HEK293 (cell line): ENCODE data around the gene PEF1.

ENCODE experiments used
- CTCF ChIA-PET: fragments of 350-600 bp; formaldehyde crosslinking; extraction: SDS; loops from one replicate; lab custom pipeline; 2021; ENCODE audit warnings: antibody characterized with exemption; lab: Yijun Ruan, JAX
- POLR2A ChIA-PET: fragments of 300-600 bp; formaldehyde crosslinking; extraction: SDS; loops from one replicate; lab custom pipeline; 2020; ENCODE audit warnings: antibody characterized with exemption, inconsistent platforms; lab: Yijun Ruan, JAX
- H3K27ac ChIP-seq: fragments of 200-500 bp; sonication (Bioruptor generic); 2 replicates; pipeline ENCODE4 v1.5.1; 2014; ENCODE audit warnings: low read depth, low read length, control low read depth, inconsistent platforms; ENCODE audit errors: extremely low read depth
- H3K36me3 ChIP-seq, 2 experiments: fragments of 200-500 bp in 1 of 2; sonication (Bioruptor generic) in 1 of 2; 1 replicate in 1 of 2; 2 replicates in 1 of 2; pipeline ENCODE4 v1.5.1; 2014 to 2017; ENCODE audit warnings: inconsistent platforms in 2 of 2, low read length in 2 of 2; ENCODE audit not compliant: control insufficient read depth in 2 of 2, insufficient read depth in 1 of 2
- H3K4me1 ChIP-seq: fragments of 200-500 bp; sonication (Bioruptor generic); 2 replicates; pipeline ENCODE4 v1.5.1; 2014; ENCODE audit warnings: mild to moderate bottlenecking, low read length, inconsistent platforms; ENCODE audit not compliant: control insufficient read depth, insufficient read depth
- H3K4me3 ChIP-seq: 2 replicates; pipeline ENCODE4 v1.5.1; 2011; ENCODE audit warnings: low read depth, mild to moderate bottlenecking, control low read depth, low read length, moderate library complexity
- H3K9me3 ChIP-seq: fragments of 200-500 bp; sonication (Bioruptor generic); 2 replicates; pipeline ENCODE4 v1.5.1; 2014; ENCODE audit warnings: low read depth, low read length, inconsistent platforms; ENCODE audit not compliant: control insufficient read depth, insufficient read depth
- FEZF1 ChIP-seq: fragments of 450-650 bp; formaldehyde crosslinking; IDR thresholded peaks from 2 replicates; pipeline ENCODE4 v1.5.1; 2016; ENCODE audit warnings: missing biosample characterization, missing genetic modification characterization
- GLI2 ChIP-seq: fragments of 450-650 bp; formaldehyde crosslinking; IDR thresholded peaks from 2 replicates; pipeline ENCODE4; 2017; ENCODE audit warnings: missing biosample characterization, missing genetic modification characterization, low read depth, borderline replicate concordance
- HOXD13 ChIP-seq: sonication (generic); formaldehyde crosslinking; IDR thresholded peaks from 2 replicates; pipeline ENCODE4 v1.8.0; 2022; ENCODE audit warnings: missing genetic modification reagents, borderline replicate concordance
- KLF9 ChIP-seq: fragments of 450-650 bp; formaldehyde crosslinking; IDR thresholded peaks from 2 replicates; pipeline ENCODE4 v1.5.1; 2016; ENCODE audit warnings: missing biosample characterization, missing genetic modification characterization, low read depth
- SP2 ChIP-seq: fragments of 450-650 bp; formaldehyde crosslinking; IDR thresholded peaks from 2 replicates; pipeline ENCODE4 v1.5.1; 2016; ENCODE audit warnings: missing biosample characterization, missing genetic modification characterization
- SP3 ChIP-seq: fragments of 450-650 bp; formaldehyde crosslinking; IDR thresholded peaks from 2 replicates; pipeline ENCODE4 v1.5.1; 2016; ENCODE audit warnings: missing biosample characterization, missing genetic modification characterization
- ZBTB8A ChIP-seq: fragments of 450-650 bp; formaldehyde crosslinking; IDR thresholded peaks from 2 replicates; pipeline ENCODE4 v1.5.1; 2016; ENCODE audit warnings: missing biosample characterization, missing genetic modification characterization
- ZIC2 ChIP-seq: fragments of 450-650 bp; formaldehyde crosslinking; IDR thresholded peaks from 2 replicates; pipeline ENCODE4 v1.5.1; 2016; ENCODE audit warnings: missing biosample characterization, missing genetic modification characterization
- ZNF19 ChIP-seq: fragments of 450-650 bp; formaldehyde crosslinking; IDR thresholded peaks from 2 replicates; pipeline ENCODE4; 2016; ENCODE audit warnings: missing biosample characterization, missing genetic modification characterization, low read depth
- ZNF302 ChIP-seq: fragments of 450-650 bp; formaldehyde crosslinking; IDR thresholded peaks from 2 replicates; pipeline ENCODE4 v1.5.1; 2016; ENCODE audit warnings: missing biosample characterization, missing genetic modification characterization, low read depth
- ZNF600 ChIP-seq: fragments of 450-650 bp; formaldehyde crosslinking; IDR thresholded peaks from 2 replicates; pipeline ENCODE4 v1.5.1; 2016; ENCODE audit warnings: missing biosample characterization, missing genetic modification characterization
- ZNF660 ChIP-seq: fragments of 450-650 bp; IDR thresholded peaks from 2 replicates; pipeline ENCODE4 v1.5.1; 2018; ENCODE audit warnings: missing biosample characterization, mild to moderate bottlenecking, missing genetic modification characterization
- ZNF707 ChIP-seq: fragments of 450-650 bp; formaldehyde crosslinking; IDR thresholded peaks from 2 replicates; pipeline ENCODE4 v1.5.1; 2016; ENCODE audit warnings: missing biosample characterization, missing genetic modification characterization
- TF ChIP-seq, protein P1 (sequence below): fragments of 450-650 bp; formaldehyde crosslinking; IDR thresholded peaks from 2 replicates; pipeline ENCODE4 v1.5.1; 2017; ENCODE audit warnings: missing biosample characterization, missing genetic modification characterization
- TF ChIP-seq, protein P2 (sequence below): fragments of 450-650 bp; formaldehyde crosslinking; IDR thresholded peaks from 2 replicates; pipeline ENCODE4 v1.5.1; 2017; ENCODE audit warnings: missing biosample characterization, missing genetic modification characterization
- TF ChIP-seq, protein P3 (sequence below): fragments of 450-650 bp; formaldehyde crosslinking; IDR thresholded peaks from 2 replicates; pipeline ENCODE4 v1.5.1; 2016; ENCODE audit warnings: missing biosample characterization, missing genetic modification characterization, low read depth
- TF ChIP-seq, protein P4 (sequence below): fragments of 450-650 bp; formaldehyde crosslinking; IDR thresholded peaks from 2 replicates; pipeline ENCODE4 v1.5.1; 2016; ENCODE audit warnings: missing biosample characterization, missing genetic modification characterization

PEF1 gene

DNA sequence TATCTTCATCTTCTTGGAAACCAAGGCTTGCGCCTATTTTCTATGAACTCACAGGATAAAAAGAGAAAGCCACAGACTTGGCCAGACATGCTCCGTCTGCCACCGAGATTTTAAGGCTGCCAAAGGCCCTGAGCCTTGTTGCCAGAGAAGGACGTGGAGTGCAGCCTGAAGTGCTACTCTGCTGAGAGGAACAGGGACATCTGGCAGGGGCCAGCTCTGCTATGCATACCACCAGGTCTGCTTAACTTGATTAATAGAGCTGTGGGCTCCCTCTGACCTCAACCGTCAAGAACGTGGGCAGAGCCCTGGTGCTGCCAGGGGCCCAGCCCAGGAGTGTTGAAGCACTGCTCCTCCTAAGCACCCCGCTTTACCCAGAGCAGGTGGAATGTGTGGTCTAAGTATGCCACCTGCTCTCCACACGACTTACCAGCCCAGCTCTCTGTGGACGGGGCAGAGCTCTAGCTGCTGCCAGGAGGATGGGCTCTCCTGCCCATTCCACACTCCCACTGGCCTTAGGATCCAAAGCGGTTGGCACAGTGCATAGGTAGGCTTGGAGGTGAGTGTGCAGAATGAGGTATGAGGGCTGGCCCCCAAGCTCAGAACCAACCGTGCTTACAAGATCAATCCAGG is 16.6 kb downstream of the PEF1 start:
- POLR2A ChIA-PET = no interaction called here
- TF ChIP-seq ZIC2 (no peak), GLI2 (tag by site-specific recombination) (no peak), ZNF707 (tag by site-specific recombination) (no peak), ZNF19 (tag by site-specific recombination) (no peak), ZNF660 (no peak), ZBTB8A (no peak)
- H3K36me3 ChIP-seq = peaks cover 0 to 74% of the 10 kb centered on the region in 2 experiments; a peak in 1 of 3 replicates
- no peaks in the 10 kb centered on the region for H3K4me1 ChIP-seq
- no peak overlapping the region for H3K27ac ChIP-seq
- CTCF ChIA-PET = interaction anchor here (2.3 kb wide), 1 partner anchor 9 kb away, joined by 8 read pairs; no protein-coding TSS in a partner anchor
- H3K9me3 ChIP-seq = no peaks in the 10 kb centered on the region
- no peak overlapping the region for H3K4me3 ChIP-seq

DNA sequence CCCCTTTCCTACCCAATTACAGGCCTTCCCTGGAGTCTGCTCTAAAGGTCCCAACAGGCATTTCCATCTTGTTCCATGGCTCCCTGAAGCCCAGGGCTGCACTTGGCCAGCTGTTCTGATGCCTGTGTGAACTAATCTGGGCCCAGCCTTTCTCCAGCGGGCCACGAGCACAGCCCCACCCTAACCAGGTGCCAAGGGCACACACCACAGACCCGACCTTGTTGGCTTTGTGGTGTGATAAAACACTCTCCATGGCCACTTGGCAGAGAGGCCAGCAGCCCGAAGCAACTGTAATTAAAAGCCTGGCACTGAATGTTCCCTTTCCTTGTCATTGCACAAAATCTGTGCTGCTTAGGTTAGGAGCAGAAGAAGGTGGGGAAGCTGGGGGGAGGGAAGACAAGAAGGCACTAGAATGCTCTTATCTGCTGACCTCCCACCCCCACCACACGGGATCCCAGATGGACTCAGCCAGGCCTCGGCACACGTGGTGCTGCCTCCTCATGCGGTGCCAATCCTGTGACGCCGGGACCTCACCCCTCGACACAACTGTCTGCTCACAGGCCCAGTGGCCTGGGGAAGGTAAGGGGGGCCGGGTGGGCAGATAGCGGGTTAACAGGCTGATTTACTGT is 17.3 kb downstream of the PEF1 start:
- H3K4me1 ChIP-seq = no peaks in the 10 kb centered on the region
- H3K9me3 ChIP-seq = no peaks in the 10 kb centered on the region
- H3K27ac ChIP-seq = no peak overlapping the region
- no peak overlapping the region for H3K4me3 ChIP-seq
- ChIA-PET POLR2A (no interaction called here), CTCF (interaction anchor here (1.1 kb wide), 1 partner anchor 9 kb away, joined by 11 read pairs; no protein-coding TSS in a partner anchor)
- TF ChIP-seq KLF9 (no peak), FEZF1 (no peak), ZNF600 (tag by site-specific recombination) (no peak), SP2 (tag by site-specific recombination) (no peak), HOXD13 (CRISPR knock-in tag) (no peak), ZNF302 (tag by site-specific recombination) (no peak), SP3 (tag by site-specific recombination) (no peak)
- TF ChIP-seq, protein P1, sequence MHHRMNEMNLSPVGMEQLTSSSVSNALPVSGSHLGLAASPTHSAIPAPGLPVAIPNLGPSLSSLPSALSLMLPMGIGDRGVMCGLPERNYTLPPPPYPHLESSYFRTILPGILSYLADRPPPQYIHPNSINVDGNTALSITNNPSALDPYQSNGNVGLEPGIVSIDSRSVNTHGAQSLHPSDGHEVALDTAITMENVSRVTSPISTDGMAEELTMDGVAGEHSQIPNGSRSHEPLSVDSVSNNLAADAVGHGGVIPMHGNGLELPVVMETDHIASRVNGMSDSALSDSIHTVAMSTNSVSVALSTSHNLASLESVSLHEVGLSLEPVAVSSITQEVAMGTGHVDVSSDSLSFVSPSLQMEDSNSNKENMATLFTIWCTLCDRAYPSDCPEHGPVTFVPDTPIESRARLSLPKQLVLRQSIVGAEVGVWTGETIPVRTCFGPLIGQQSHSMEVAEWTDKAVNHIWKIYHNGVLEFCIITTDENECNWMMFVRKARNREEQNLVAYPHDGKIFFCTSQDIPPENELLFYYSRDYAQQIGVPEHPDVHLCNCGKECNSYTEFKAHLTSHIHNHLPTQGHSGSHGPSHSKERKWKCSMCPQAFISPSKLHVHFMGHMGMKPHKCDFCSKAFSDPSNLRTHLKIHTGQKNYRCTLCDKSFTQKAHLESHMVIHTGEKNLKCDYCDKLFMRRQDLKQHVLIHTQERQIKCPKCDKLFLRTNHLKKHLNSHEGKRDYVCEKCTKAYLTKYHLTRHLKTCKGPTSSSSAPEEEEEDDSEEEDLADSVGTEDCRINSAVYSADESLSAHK (tag by site-specific recombination) = no peak
- TF ChIP-seq, protein P2, sequence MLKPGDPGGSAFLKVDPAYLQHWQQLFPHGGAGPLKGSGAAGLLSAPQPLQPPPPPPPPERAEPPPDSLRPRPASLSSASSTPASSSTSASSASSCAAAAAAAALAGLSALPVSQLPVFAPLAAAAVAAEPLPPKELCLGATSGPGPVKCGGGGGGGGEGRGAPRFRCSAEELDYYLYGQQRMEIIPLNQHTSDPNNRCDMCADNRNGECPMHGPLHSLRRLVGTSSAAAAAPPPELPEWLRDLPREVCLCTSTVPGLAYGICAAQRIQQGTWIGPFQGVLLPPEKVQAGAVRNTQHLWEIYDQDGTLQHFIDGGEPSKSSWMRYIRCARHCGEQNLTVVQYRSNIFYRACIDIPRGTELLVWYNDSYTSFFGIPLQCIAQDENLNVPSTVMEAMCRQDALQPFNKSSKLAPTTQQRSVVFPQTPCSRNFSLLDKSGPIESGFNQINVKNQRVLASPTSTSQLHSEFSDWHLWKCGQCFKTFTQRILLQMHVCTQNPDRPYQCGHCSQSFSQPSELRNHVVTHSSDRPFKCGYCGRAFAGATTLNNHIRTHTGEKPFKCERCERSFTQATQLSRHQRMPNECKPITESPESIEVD (tag by site-specific recombination) = no peak
- TF ChIP-seq, protein P3, sequence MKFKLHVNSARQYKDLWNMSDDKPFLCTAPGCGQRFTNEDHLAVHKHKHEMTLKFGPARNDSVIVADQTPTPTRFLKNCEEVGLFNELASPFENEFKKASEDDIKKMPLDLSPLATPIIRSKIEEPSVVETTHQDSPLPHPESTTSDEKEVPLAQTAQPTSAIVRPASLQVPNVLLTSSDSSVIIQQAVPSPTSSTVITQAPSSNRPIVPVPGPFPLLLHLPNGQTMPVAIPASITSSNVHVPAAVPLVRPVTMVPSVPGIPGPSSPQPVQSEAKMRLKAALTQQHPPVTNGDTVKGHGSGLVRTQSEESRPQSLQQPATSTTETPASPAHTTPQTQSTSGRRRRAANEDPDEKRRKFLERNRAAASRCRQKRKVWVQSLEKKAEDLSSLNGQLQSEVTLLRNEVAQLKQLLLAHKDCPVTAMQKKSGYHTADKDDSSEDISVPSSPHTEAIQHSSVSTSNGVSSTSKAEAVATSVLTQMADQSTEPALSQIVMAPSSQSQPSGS (tag by site-specific recombination) = no peak
- TF ChIP-seq, protein P4, sequence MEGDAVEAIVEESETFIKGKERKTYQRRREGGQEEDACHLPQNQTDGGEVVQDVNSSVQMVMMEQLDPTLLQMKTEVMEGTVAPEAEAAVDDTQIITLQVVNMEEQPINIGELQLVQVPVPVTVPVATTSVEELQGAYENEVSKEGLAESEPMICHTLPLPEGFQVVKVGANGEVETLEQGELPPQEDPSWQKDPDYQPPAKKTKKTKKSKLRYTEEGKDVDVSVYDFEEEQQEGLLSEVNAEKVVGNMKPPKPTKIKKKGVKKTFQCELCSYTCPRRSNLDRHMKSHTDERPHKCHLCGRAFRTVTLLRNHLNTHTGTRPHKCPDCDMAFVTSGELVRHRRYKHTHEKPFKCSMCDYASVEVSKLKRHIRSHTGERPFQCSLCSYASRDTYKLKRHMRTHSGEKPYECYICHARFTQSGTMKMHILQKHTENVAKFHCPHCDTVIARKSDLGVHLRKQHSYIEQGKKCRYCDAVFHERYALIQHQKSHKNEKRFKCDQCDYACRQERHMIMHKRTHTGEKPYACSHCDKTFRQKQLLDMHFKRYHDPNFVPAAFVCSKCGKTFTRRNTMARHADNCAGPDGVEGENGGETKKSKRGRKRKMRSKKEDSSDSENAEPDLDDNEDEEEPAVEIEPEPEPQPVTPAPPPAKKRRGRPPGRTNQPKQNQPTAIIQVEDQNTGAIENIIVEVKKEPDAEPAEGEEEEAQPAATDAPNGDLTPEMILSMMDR (tag by site-specific recombination) = no peak
- H3K36me3 ChIP-seq = peaks cover 0 to 68% of the 10 kb centered on the region in 2 experiments; a peak in 1 of 3 replicates
